NCI-H1436 (cell line): Measurements from ENCODE around the gene CLDN19.

Source experiments
- DNase-seq: peaks from one replicate; lab custom pipeline; 2025; lab: John Stamatoyannopoulos, UW

The CLDN19 gene

DNA sequence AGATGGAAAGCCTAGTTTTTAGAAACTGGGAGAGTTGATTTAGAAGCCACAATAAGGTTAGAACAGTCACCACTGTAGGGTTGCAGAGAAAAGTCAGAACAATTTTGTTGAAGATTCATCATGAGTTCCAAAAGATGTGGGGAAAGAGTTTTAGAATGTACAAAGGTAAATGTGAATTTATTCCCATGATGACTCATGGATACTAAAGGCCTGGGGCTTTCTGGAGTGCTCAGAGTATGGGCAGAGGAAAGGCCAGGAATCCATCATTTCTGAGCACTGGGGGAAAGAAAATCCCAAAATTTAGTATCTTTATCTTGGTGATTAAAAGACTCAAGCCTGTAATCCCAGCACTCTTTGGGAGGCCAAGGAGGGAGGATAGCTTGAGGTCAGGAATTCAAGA is 40.0 kb downstream of the CLDN19 start:
- no peak for DNase-seq

- DNase-seq: no peak
These were observed 41.8 kb downstream of the CLDN19 start for GRCh38 chr1:42698081-42698813.

DNA sequence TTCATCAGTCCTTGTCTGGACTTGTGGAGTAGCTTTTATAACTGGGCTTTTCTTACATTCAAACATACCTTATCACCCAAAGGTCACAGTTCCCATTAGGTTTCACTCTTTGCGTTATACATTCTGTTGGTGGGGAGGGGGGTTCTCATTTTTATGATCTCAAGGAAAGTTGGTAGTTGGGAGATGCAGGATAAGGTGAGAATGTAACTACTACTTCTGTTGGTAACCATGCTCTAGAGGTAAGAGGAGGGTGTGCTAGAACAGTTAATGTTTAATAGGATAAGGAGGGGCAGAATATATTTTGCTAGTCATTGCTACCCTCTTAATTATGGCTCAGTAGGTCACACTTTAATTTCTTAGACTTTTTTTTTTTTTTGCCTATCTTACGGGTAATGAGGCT is 47.1 kb downstream of the CLDN19 start:
- DNase-seq: no peak

DNA sequence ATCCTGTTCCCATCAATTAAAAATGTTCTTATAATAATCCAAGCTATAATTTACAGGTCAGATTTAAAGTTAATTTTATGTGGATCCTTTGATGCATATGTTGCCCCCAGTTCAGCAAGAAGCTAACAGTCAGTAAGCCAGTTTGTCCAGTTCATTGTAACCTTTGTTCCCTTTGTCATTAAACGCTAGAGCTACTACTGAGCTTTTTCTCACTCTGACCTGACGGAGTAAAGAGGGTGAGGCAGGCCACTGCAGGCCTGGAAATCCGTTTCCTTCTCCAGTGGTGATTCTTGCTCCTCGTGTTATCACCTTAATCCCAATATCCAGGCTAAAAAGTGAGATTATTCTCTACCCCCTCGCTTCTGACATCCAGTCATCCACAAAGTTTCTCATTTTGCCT is 47.6 kb downstream of the CLDN19 start:
- no peak for DNase-seq

GRCh38 chr1:42691157-42691498 is 48.9 kb downstream of the CLDN19 start:
- DNase-seq: no peak

- DNase-seq: no peak
These were observed 49.4 kb downstream of the CLDN19 start for GRCh38 chr1:42690477-42691156.

DNA sequence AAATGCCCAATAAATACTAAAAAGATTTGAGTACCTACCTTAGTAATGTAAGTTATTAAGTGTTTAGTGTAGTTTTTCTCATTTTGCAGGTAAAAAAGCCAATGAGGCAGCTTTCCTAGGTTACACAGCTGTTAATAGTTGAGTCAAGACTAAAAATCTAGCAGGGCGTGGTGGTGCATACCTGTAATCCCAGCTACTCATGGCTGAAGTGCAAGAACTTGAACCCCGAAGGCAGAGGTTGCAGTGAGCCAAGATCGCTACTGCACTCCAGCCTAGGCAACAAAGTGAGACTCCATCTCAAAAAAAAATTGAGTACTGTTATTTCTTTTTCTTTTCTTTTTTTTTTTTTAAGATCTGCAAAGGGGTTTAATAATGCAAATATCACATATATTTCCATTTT is 50.1 kb downstream of the CLDN19 start:
- DNase-seq: no peak

GRCh38 chr1:42686418-42686817 is 53.6 kb downstream of the CLDN19 start:
- no peak for DNase-seq

GRCh38 chr1:42684139-42684538 is 55.9 kb downstream of the CLDN19 start:
- no peak for DNase-seq
